Measurements from ENCODE around the gene SEMA6C. TPM values are rescaled to one million over a fixed set of nuclear protein-coding genes. Genes with fewer than 3 reads are reported as not detected.

SEMA6C gene
- polyA plus RNA-seq, 1 donor (not counting 4 experiments of a cell fraction or from before 2014, with no cell fraction given), result 0.93 TPM

DNA sequence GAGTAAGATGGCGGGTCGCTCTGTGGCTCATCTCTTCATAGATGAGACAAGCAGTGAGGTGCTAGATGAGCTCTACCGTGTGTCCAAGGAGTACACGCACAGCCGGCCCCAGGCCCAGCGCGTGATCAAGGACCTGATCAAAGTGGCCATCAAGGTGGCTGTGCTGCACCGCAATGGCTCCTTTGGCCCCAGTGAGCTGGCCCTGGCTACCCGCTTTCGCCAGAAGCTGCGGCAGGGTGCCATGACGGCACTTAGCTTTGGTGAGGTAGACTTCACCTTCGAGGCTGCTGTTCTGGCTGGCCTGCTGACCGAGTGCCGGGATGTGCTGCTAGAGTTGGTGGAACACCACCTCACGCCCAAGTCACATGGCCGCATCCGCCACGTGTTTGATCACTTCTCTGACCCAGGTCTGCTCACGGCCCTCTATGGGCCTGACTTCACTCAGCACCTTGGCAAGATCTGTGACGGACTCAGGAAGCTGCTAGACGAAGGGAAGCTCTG, 12.4 kb upstream of the SEMA6C start:
- Histone ChIP-seq H3K27ac (ENCODE audit: control insufficient read depth, insufficient read depth, low read length) (no peak overlapping the region), H3K36me3 (ENCODE audit: control insufficient read depth in 2 of 2, extremely low read depth in 1 of 2, insufficient read depth in 2 of 2, low read length in 2 of 2) (peaks cover 10 to 21% of the 10 kb centered on the region in 2 experiments), H3K4me2 (ENCODE audit: control insufficient read depth, extremely low read depth, insufficient read depth, low read depth, low read length) (no peak overlapping the region), H3K9me3 (ENCODE audit: control insufficient read depth, low read depth, low read length) (no peaks in the 10 kb centered on the region), H3K79me2 (ENCODE audit: control insufficient read depth, insufficient read depth, low read length) (no peaks in the 10 kb centered on the region), H3K4me3 (ENCODE audit: control insufficient read depth in 2 of 3, extremely low read depth in 1 of 3, insufficient read depth in 2 of 3, low read depth in 1 of 3, low read length in 3 of 3) (no peak overlapping the region), H3K9ac (ENCODE audit: control insufficient read depth, extremely low read depth, insufficient read depth, low read length) (no peak overlapping the region), H4K20me1 (ENCODE audit: control insufficient read depth, extremely low read depth, insufficient read depth, low read length) (no peaks in the 10 kb centered on the region), H2AFZ (ENCODE audit: control insufficient read depth, low read length) (no peak overlapping the region), H3K4me1 (ENCODE audit: control insufficient read depth, extremely low read depth, insufficient read depth, low read length) (peaks cover 3% of the 10 kb centered on the region), H3K27me3 (ENCODE audit: control insufficient read depth, extremely low read depth, insufficient read depth, low read length) (no peaks in the 10 kb centered on the region), H3K9me1 (ENCODE audit: control insufficient read depth, extremely low read depth, insufficient read depth, low read length) (no peaks in the 10 kb centered on the region)
- no peak for FAIRE-seq
- dilution Hi-C loops (cut with MboI; ENCODE audit: extremely low pct_ligation_motif_present, low sequenced_read_pairs), result no loop called here
- no peak for DNase-seq (ENCODE audit: low read depth, low spot score)
- no peak for TF ChIP-seq EZH2 (IDR thresholded peaks at IDR 0.05; ENCODE audit: low read length)
- TF ChIP-seq, protein P1, sequence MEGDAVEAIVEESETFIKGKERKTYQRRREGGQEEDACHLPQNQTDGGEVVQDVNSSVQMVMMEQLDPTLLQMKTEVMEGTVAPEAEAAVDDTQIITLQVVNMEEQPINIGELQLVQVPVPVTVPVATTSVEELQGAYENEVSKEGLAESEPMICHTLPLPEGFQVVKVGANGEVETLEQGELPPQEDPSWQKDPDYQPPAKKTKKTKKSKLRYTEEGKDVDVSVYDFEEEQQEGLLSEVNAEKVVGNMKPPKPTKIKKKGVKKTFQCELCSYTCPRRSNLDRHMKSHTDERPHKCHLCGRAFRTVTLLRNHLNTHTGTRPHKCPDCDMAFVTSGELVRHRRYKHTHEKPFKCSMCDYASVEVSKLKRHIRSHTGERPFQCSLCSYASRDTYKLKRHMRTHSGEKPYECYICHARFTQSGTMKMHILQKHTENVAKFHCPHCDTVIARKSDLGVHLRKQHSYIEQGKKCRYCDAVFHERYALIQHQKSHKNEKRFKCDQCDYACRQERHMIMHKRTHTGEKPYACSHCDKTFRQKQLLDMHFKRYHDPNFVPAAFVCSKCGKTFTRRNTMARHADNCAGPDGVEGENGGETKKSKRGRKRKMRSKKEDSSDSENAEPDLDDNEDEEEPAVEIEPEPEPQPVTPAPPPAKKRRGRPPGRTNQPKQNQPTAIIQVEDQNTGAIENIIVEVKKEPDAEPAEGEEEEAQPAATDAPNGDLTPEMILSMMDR (optimal IDR thresholded peaks at IDR 0.05 in 1 of 3, IDR thresholded peaks at IDR 0.05 in 1 of 3, conservative IDR thresholded peaks at IDR 0.05 in 1 of 3; ENCODE audit: extremely low read depth in 1 of 3, insufficient read depth in 2 of 3, low read length in 3 of 3), result no peak

DNA sequence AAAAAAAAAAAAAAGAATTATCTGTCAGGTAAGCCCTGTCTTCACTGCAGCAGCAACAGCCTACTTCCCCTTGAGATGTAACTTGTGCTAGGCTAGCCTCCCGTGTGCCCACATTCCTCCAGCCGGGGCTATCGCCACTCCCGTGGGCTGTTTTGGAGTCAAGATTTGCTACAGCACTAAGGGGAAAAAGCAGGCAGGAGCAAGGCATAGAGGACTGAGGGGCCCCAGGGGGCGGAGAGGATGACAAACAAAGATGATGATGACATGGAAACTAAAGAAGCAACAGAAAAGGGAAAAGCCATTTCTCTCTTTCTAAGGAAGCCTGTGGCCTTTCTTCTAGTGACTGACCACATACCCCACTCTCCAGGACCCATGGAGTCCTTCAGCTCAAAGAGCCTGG, 11.9 kb upstream of the SEMA6C start:
- TF ChIP-seq EZH2 (IDR thresholded peaks at IDR 0.05; ENCODE audit: low read length), result no peak
- TF ChIP-seq, protein P1 (optimal IDR thresholded peaks at IDR 0.05 in 1 of 3, IDR thresholded peaks at IDR 0.05 in 1 of 3, conservative IDR thresholded peaks at IDR 0.05 in 1 of 3; ENCODE audit: extremely low read depth in 1 of 3, insufficient read depth in 2 of 3, low read length in 3 of 3), result no peak
- Histone ChIP-seq H3K36me3 (ENCODE audit: control insufficient read depth in 2 of 2, extremely low read depth in 1 of 2, insufficient read depth in 2 of 2, low read length in 2 of 2) (peaks cover 10 to 21% of the 10 kb centered on the region in 2 experiments), H3K9me3 (ENCODE audit: control insufficient read depth, low read depth, low read length) (no peaks in the 10 kb centered on the region), H3K27me3 (ENCODE audit: control insufficient read depth, extremely low read depth, insufficient read depth, low read length) (no peaks in the 10 kb centered on the region), H3K9me1 (ENCODE audit: control insufficient read depth, extremely low read depth, insufficient read depth, low read length) (no peaks in the 10 kb centered on the region), H3K4me1 (ENCODE audit: control insufficient read depth, extremely low read depth, insufficient read depth, low read length) (peaks cover 3% of the 10 kb centered on the region), H3K9ac (ENCODE audit: control insufficient read depth, extremely low read depth, insufficient read depth, low read length) (no peak overlapping the region), H4K20me1 (ENCODE audit: control insufficient read depth, extremely low read depth, insufficient read depth, low read length) (no peaks in the 10 kb centered on the region), H3K4me3 (ENCODE audit: control insufficient read depth in 2 of 3, extremely low read depth in 1 of 3, insufficient read depth in 2 of 3, low read depth in 1 of 3, low read length in 3 of 3) (no peak overlapping the region), H3K27ac (ENCODE audit: control insufficient read depth, insufficient read depth, low read length) (no peak overlapping the region), H3K4me2 (ENCODE audit: control insufficient read depth, extremely low read depth, insufficient read depth, low read depth, low read length) (no peak overlapping the region), H2AFZ (ENCODE audit: control insufficient read depth, low read length) (no peak overlapping the region), H3K79me2 (ENCODE audit: control insufficient read depth, insufficient read depth, low read length) (no peaks in the 10 kb centered on the region)
- FAIRE-seq (no peak), DNase-seq (ENCODE audit: low read depth, low spot score) (no peak)
- dilution Hi-C loops (cut with MboI; ENCODE audit: extremely low pct_ligation_motif_present, low sequenced_read_pairs), result no loop called here
